Pulmonary artery endothelial cell (primary cell): Measurements from ENCODE around the gene USF3. TPM values are rescaled to one million over a fixed set of nuclear protein-coding genes. Genes with fewer than 3 reads are reported as not detected.

ENCODE experiments used
- DNase-seq: peaks from one replicate; pipeline ENCODE4 v3.0.0-alpha.2; 2011; ENCODE audit warnings: low read depth, low spot score
- total RNA-seq: library from RNA; depleted of rRNA; stranded (reverse); fragments of >200 nt; gene quantifications from 2 replicates; pipeline ENCODE4 v1.2.3, GENCODE V29; 2014

Gene USF3
- total RNA-seq, 1 donor from 2014 or later, result 4.6 TPM

DNA sequence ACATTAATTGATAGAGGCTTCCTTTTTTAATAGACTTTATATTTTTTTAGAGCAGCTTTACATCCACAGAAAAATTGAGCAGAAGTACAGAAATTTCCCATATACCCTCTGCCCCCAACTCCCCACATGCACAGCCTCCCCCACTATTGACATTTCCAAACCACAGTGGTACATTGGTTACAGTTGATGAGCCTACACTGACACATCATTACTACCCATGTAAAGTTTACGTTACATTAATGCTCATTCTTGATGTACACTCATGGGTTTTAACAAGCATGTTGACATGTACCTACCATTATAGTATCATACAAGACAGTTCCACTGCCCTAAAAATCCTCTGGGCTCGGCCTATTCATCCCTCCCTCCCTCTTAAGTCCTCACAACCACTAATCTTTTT is 78.7 kb downstream of the USF3 start:
- DNase-seq, result no peak

DNA sequence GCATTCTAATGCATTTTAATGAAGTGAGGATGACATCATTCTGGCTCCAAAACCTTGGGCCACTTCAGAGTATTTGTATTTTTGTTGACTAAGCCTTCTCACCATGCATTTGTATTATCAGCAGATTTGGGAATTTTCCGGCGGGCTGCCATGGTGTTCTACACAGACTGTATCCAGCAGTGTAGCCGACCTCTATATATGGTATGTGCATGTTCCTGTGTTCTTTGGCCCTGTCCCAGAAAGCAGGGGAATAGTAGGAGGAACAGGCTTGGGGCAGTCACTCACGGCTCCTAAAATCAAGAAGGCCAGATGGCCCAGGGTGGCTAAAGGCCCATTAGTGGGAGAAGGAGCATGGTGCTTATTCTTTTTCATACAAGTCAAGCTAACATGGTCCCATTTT is 80.5 kb downstream of the USF3 start:
- no peak for DNase-seq

DNA sequence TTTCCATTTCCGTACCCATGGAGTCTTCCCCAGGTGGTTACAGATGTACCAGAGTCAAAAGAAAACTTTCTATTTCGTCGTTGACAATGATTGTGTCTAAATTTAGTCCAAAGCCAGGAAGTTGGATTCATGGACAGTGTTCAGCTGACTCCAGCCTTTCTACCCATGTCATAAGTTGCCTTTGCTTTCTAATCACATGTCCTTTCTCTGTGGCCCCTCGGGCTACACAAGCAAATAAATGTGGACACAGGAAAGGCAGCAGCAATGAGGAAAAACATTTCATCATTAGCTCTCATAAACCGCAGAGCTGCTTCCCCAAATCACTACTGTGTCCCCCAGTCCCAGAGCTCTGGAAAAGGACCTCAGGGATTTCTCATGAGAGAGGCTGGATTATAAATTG is 82.0 kb downstream of the USF3 start:
- no peak for DNase-seq

DNA sequence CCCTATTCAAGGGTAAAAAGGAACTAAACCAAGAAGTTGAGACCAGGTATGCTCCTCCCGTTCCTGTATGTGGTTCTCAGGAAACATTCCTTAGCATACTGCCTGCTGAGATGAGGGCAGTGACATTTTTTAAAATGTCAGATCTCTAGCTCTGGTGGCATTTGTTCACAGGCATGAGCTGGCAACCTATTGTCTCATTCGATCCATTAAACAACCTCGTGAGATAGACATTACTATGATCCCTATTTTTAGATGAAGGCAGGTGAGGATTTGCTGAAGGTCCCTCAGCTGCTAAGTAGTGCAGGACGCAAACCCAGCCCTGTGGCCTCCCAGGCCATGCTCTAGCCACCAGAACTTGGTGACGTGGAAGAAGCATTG is 89.2 kb downstream of the USF3 start:
- DNase-seq, result no peak

DNA sequence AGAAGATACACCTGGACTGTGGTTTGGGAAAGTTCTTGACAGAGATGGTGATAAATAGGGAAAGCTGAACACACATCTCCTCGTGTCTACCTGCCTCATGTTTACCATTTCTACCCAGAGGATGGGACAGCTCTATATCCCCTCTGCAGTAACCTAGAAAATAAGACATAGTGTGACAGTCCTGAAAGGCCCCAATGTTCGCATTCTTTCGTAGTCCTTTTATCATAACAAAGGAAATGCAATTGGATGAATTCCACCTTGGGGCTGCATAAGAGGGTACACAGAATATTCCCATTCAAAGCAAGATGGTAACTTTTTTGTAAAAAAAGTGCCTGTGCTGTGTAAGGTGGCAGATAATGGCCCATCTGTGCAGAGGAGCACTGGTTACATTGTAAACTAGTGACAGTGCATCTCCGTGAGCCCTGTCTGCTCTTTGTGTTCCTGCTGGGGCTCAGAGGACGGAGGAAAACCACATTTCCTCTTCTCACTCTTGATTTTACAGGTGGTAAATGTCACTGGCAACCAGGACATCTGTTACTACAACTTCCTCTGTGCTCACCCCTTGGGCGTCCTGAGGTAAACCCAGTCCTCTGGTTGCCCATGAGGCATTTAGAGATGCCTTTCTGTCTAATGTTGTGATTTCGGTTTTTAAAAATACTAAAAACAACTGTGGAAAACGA is 89.8 kb downstream of the USF3 start:
- no peak for DNase-seq

DNA sequence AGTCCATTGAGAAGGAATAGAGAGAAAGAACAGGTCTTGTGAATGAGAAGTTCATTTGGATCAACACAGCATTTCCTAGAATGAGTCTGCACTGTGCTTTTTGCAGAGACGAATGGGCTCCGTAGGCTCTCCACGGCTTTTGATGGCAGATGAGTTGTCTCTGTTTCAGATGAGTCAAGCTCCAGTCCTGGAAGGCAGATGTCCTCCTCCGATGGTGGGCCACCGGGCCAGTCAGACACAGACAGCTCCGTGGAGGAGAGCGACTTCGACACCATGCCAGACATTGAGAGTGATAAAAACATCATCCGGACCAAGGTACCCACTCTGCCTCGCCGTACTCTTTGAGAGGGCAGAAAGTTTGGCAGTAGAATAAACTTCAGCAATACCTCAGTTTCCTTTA is 93.6 kb downstream of the USF3 start:
- no peak for DNase-seq

DNA sequence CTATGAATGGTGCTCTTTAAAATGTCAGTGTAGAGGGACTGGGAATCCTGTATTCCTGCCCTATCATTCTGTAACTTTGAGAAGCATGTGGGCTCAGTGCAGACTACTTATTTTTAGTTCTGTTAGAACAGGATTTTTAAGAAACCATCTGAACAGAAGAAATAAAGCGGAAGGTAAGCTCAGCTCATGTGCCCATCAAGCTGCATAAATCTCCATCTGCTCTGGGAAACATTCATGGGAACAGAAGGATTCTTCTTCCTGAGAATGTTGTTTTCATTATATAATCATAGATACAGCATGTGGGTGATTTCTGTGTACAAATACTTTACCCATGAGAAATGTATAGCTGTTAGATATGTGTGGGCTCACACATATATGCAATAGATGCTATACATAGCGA is 94.2 kb downstream of the USF3 start:
- no peak for DNase-seq

DNA sequence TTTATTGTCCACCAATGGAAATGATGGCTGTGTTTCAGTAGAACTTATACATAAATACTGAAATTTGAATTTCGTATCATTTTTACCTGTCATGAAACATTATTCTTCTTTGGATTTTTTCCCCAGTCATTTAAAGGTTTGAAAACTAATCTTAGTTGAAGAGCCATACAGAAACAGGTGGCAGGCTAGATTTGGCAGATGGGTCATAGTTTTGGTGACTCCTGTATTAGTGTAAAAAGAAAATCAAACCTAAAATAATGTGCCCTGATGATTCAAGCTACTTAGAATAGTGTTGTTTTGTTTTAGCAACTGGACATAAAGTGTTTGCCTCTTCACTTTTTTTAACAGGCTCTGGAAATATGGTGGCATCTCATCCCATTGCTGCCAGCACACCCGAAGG is 95.2 kb downstream of the USF3 start:
- no peak for DNase-seq

DNA sequence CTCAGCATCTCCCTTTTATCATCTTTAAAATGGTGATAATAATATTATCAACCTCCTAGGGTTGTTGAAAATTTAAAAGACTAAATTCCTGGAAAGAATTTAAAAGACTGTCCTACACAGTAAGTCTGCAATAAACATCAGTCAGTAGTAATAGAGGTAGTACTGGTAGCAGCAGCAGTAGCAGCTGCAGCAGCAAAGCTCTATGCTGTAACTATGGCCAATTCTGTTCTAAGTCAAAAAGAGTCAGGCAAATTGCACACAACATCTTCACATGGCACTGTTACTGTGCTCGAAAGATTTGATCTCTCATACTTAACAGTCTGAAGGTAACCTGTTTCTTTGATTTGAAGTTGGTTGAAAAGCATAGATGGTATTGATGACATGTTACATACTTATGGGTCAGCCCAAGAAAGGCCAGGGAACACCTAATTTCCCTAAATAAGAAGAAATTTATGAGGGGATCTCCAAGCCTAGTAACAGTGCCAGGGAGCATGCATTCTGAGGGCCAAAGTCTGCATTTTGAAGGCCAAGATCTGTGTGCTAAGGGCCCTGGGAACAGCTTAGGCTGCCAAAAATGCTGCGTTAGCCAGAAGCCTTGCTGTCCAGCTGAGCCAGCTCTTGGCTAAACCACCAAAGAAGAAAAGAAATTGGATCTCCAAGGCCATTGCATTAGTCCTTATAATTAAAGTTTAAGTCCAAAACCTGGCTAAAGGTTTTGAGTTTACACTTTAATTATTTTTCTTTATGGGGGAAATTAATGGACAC is 95.8 kb downstream of the USF3 start:
- no peak for DNase-seq

Other genes starting within 250 kb of the USF3 start
- gene SPICE1, start 181.5 kb downstream of the USF3 start, total RNA-seq, result 9.8 and 13.4 TPM in 2 replicates
- gene SIDT1, start 164.1 kb downstream of the USF3 start, total RNA-seq, result not detected in 2 replicates
- 298 and 450 TPM in 2 replicates for gene NAA50, start 49.6 kb upstream of the USF3 start, total RNA-seq
- gene ATP6V1A, start 50.4 kb upstream of the USF3 start, total RNA-seq, result 113 and 157 TPM in 2 replicates
- gene GRAMD1C, start 142.1 kb upstream of the USF3 start, total RNA-seq, result 19.0 and 20.2 TPM in 2 replicates